ENCODE measurements around the gene MESP2. TPM values are rescaled to one million over a fixed set of nuclear protein-coding genes. Genes with fewer than 3 reads are reported as not detected.

Gene MESP2
- total RNA-seq, 1 experiment from 2014 or later, result 1.1 TPM

- Histone ChIP-seq H3K36me3 (ENCODE audit: control insufficient read depth, insufficient read depth, low read length) (no peaks in the 10 kb centered on the region), H3K27ac (ENCODE audit: low read length) (no peak overlapping the region), H3K27me3 (ENCODE audit: control insufficient read depth, insufficient read depth, low read length) (no peaks in the 10 kb centered on the region), H3K9me3 (ENCODE audit: control insufficient read depth, insufficient read depth, low read depth, low read length) (no peaks in the 10 kb centered on the region), H3K4me1 (ENCODE audit: control insufficient read depth, insufficient read depth, low read length) (no peaks in the 10 kb centered on the region), H3K4me3 (ENCODE audit: low read depth in 2 of 2, low read length in 2 of 2) (no peak overlapping the region)
- DNase-seq (ENCODE audit: low read depth, low spot score) (no peak), ATAC-seq (no peak)
- TF ChIP-seq SIN3A (IDR thresholded peaks at IDR 0.05; ENCODE audit: borderline replicate concordance, insufficient read depth, low read depth, low read length), result no peak
- TF ChIP-seq TCF7L2 (IDR thresholded peaks at IDR 0.05; ENCODE audit: low read depth, low read length), result no peak
- no peak for TF ChIP-seq REST (IDR thresholded peaks at IDR 0.05; ENCODE audit: insufficient read depth in 1 of 2, low read depth in 2 of 2, low read length in 1 of 2)
- TF ChIP-seq, protein P1, sequence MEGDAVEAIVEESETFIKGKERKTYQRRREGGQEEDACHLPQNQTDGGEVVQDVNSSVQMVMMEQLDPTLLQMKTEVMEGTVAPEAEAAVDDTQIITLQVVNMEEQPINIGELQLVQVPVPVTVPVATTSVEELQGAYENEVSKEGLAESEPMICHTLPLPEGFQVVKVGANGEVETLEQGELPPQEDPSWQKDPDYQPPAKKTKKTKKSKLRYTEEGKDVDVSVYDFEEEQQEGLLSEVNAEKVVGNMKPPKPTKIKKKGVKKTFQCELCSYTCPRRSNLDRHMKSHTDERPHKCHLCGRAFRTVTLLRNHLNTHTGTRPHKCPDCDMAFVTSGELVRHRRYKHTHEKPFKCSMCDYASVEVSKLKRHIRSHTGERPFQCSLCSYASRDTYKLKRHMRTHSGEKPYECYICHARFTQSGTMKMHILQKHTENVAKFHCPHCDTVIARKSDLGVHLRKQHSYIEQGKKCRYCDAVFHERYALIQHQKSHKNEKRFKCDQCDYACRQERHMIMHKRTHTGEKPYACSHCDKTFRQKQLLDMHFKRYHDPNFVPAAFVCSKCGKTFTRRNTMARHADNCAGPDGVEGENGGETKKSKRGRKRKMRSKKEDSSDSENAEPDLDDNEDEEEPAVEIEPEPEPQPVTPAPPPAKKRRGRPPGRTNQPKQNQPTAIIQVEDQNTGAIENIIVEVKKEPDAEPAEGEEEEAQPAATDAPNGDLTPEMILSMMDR (IDR thresholded peaks at IDR 0.05), result no peak
- TF ChIP-seq POLR2AphosphoS5 (IDR thresholded peaks at IDR 0.05; ENCODE audit: low read depth, low read length), result no peak
- ChIA-PET POLR2A (no interaction called here), CTCF (no interaction called here)
- no TSS peak for BruUV-seq (replicated peaks)
- intact Hi-C loops (cut with micrococcal nuclease; ENCODE audit: unreplicated experiment) (loop anchor here (5.0 to 10.0 kb wide), 2 partner anchors 149 to 332 kb away; partner anchors contain the start of gene AP3S2), in situ Hi-C loops (cut with HindIII; ENCODE audit: low pct_unique_long_range_greater_than_20kb, low sequenced_read_pairs) (no loop called here)
Observed at GRCh38 chr15:89743011-89743410, 33.1 kb upstream of the MESP2 start.

DNA sequence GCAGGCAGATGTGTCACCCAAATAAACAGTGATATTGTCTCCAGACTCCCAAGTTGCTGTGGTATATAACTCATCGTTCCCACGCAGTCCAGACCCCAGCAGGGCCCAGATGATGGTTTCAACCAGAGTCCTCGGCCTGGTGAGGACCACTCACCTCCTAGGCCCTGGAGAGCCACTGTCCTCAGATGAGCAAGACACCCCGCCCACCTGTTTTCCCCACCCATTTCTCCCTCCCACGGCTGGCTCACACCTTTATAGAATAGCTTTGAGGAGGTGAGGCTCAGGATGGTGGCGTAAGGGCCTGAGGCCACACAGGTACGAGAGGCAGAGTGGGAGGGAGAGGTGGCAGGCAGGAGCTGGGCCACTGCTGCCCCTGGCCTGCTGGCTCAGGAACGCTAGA, 32.5 kb upstream of the MESP2 start:
- H3K27me3 ChIP-seq (ENCODE audit: control insufficient read depth, insufficient read depth, low read length), result no peaks in the 10 kb centered on the region
- BruUV-seq (replicated peaks), result no TSS peak
- in situ Hi-C loops (cut with HindIII; ENCODE audit: low pct_unique_long_range_greater_than_20kb, low sequenced_read_pairs), result no loop called here
- no peak for TF ChIP-seq SIN3A (IDR thresholded peaks at IDR 0.05; ENCODE audit: borderline replicate concordance, insufficient read depth, low read depth, low read length)
- TF ChIP-seq POLR2AphosphoS5 (IDR thresholded peaks at IDR 0.05; ENCODE audit: low read depth, low read length), result no peak
- TF ChIP-seq TCF7L2 (IDR thresholded peaks at IDR 0.05; ENCODE audit: low read depth, low read length), result no peak
- no peak for TF ChIP-seq REST (IDR thresholded peaks at IDR 0.05; ENCODE audit: insufficient read depth in 1 of 2, low read depth in 2 of 2, low read length in 1 of 2)
- TF ChIP-seq, protein P1 (IDR thresholded peaks at IDR 0.05), result no peak
- ATAC-seq (no peak), DNase-seq (ENCODE audit: low read depth, low spot score) (no peak)
- H3K27ac ChIP-seq (ENCODE audit: low read length), result no peak overlapping the region
- H3K9me3 ChIP-seq (ENCODE audit: control insufficient read depth, insufficient read depth, low read depth, low read length), result no peaks in the 10 kb centered on the region
- no peaks in the 10 kb centered on the region for H3K4me1 ChIP-seq (ENCODE audit: control insufficient read depth, insufficient read depth, low read length)
- H3K4me3 ChIP-seq (ENCODE audit: low read depth in 2 of 2, low read length in 2 of 2), result no peak overlapping the region
- no peaks in the 10 kb centered on the region for H3K36me3 ChIP-seq (ENCODE audit: control insufficient read depth, insufficient read depth, low read length)
- CTCF ChIA-PET, result no interaction called here
- POLR2A ChIA-PET, result interaction anchor here (0.5 kb wide), 1 partner anchor 10 kb away, joined by 6 read pairs; no protein-coding TSS in a partner anchor
- intact Hi-C loops (cut with micrococcal nuclease; ENCODE audit: unreplicated experiment), result loop anchor here (5.0 to 10.0 kb wide), 2 partner anchors 149 to 331 kb away; partner anchors contain the start of gene AP3S2
